DND-41 (cell line): ENCODE results near the gene PLA2G2E.

Source experiments
- CTCF ChIP-seq: IDR thresholded peaks from 2 replicates; pipeline ENCODE4 v1.5.1; 2012; ENCODE audit warnings: borderline replicate concordance, low read length, moderate library complexity, mild to moderate bottlenecking; ENCODE audit not compliant: poor library complexity, severe bottlenecking; ENCODE audit errors: extremely low read depth
- EZH2 ChIP-seq: IDR thresholded peaks from 3 replicates; pipeline ENCODE4 v1.6.1; 2012; ENCODE audit warnings: borderline replicate concordance, low read depth, mild to moderate bottlenecking, moderate library complexity, low read length, inconsistent platforms; ENCODE audit not compliant: severe bottlenecking

- TF ChIP-seq EZH2 = no peak
- TF ChIP-seq CTCF = no peak
Observed at GRCh38 chr1:19936061-19936750, 12.8 kb upstream of the PLA2G2E start.
